ENCODE data around the gene PPP1R9A.

PPP1R9A gene

DNA sequence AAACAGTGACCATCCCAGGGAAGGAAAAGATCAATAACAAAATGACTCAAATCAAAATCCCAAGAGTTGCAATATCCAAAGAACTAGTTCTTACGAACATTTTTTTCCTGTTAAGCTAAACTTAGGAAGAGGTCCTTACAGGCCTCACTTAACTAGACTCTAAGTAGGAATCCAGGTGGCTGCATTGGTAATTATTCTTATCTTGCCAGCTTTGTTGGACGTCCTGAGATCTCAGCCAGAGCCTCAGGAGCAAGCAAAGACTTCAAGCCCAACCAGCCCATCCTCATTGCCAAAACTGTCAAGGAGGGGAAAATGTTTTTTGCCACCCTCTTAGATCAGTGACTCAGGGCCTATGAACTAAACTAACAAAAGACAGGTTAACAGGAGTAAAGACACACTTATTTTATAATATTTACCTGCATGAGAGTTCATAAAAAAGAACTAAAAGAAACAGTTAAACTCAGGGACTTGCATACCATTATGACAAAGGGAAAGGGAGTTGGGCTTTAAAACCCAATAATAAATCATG lies 18.3 kb upstream of the PPP1R9A start:
- TF ChIP-seq Cebpa-rat (IDR thresholded peaks at IDR 0.05) = no peak
- Histone ChIP-seq H3K4me1 (no peaks in the 10 kb centered on the region), H3K4me3 (no peak overlapping the region), H4K20me1 (no peaks in the 10 kb centered on the region), H3K4me2 (no peak overlapping the region), H3K27ac (no peak overlapping the region), H3K36me3 (no peaks in the 10 kb centered on the region), H3K9me3 (no peaks in the 10 kb centered on the region), H3K27me3 (no peaks in the 10 kb centered on the region), H3K9ac (no peak overlapping the region)

DNA sequence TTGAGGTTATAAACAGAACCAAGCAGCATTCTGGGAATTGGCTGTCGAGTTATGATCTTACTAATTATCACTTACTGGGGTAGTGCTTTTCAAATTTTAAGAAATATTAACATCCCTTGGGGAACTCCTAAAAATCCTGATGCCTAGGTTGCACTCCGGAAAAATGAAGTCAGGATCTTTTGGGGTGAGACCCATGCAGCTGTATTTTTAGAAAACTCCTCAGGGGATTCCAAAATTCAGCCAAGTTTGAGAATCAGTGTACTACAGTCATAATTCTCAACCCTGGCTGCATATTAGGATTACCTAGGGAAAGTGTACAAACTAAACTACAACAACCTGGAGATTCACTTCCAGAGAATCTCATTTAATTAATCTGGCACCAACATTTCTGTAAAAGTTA lies 17.2 kb upstream of the PPP1R9A start:
- no peak for TF ChIP-seq Cebpa-rat (IDR thresholded peaks at IDR 0.05)
- Histone ChIP-seq H3K4me1 (no peaks in the 10 kb centered on the region), H4K20me1 (no peaks in the 10 kb centered on the region), H3K9ac (no peak overlapping the region), H3K27me3 (no peaks in the 10 kb centered on the region), H3K27ac (no peak overlapping the region), H3K9me3 (no peaks in the 10 kb centered on the region), H3K4me2 (no peak overlapping the region), H3K4me3 (no peak overlapping the region), H3K36me3 (no peaks in the 10 kb centered on the region)

DNA sequence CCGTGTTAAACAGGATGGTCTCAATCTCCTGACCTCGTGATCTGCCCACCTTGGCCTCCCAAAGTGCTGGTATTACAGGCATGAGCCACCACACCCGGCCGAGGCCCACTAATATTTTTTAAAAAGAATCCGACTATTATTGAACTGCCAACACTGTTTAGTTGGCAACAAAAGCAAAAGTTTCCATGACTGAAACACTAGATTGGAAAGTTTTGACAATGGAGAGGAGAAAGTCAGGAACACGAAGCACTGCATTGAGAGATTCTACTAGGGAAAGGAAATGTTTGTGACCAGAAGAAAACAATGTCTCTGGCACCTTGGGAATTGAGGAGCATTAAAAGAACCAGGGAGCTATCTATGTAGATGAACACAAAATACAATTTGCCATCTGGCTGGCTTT lies 13.7 kb upstream of the PPP1R9A start:
- Histone ChIP-seq H3K4me2 (no peak overlapping the region), H3K4me1 (no peaks in the 10 kb centered on the region), H3K9me3 (no peaks in the 10 kb centered on the region), H3K27me3 (no peaks in the 10 kb centered on the region), H3K9ac (no peak overlapping the region), H3K36me3 (no peaks in the 10 kb centered on the region), H4K20me1 (no peaks in the 10 kb centered on the region), H3K27ac (no peak overlapping the region), H3K4me3 (no peak overlapping the region)
- no peak for TF ChIP-seq Cebpa-rat (IDR thresholded peaks at IDR 0.05)

DNA sequence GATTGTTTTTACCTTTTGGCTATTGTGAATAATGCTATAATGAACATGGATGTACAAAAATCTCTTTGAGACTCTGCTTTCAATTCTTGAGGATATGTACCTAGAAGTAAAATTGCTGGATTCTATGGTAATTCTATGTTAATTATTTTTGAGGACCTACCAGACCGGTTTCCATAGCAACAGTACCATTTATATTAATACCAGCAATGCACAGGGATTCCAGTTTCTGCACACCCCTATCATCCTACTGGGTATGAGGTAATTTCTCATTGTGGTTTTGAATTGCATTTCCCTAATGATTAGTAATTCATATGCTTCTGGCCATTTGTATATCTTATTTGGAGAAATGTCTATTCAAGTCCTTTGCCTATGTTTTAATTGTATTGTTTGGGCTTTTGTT lies 9.9 kb upstream of the PPP1R9A start:
- Histone ChIP-seq H3K4me2 (no peak overlapping the region), H3K36me3 (no peaks in the 10 kb centered on the region), H3K9ac (no peak overlapping the region), H3K27ac (no peak overlapping the region), H3K4me3 (no peak overlapping the region), H4K20me1 (no peaks in the 10 kb centered on the region), H3K9me3 (no peaks in the 10 kb centered on the region), H3K27me3 (no peaks in the 10 kb centered on the region), H3K4me1 (no peaks in the 10 kb centered on the region)
- TF ChIP-seq Cebpa-rat (IDR thresholded peaks at IDR 0.05) = no peak

DNA sequence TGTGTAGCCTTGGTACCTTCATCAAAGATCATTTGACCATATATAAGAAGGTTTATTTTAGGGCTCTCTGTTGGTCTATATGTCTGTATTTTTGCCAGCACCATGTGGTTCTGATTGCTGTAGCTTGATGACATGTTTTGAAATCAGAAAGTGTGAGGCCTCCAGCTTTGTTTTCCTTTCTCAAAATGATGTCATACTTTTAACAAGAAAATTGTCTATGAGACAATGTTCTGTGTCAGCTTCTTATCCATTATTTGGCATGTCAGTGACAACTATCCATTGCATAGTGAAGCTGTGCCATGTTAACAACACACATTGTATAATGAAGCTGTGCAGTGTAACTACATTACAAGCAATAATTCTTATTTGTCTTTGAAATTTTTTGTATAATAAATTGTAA lies 9.1 kb upstream of the PPP1R9A start:
- no peak overlapping the region for H3K4me2 ChIP-seq
- H3K9me3 ChIP-seq = no peaks in the 10 kb centered on the region
- H3K27me3 ChIP-seq = no peaks in the 10 kb centered on the region
- no peaks in the 10 kb centered on the region for H3K36me3 ChIP-seq
- no peak overlapping the region for H3K9ac ChIP-seq
- no peak for TF ChIP-seq Cebpa-rat (IDR thresholded peaks at IDR 0.05)
- no peak overlapping the region for H3K4me3 ChIP-seq
- no peaks in the 10 kb centered on the region for H4K20me1 ChIP-seq
- H3K27ac ChIP-seq = no peak overlapping the region
- no peaks in the 10 kb centered on the region for H3K4me1 ChIP-seq

DNA sequence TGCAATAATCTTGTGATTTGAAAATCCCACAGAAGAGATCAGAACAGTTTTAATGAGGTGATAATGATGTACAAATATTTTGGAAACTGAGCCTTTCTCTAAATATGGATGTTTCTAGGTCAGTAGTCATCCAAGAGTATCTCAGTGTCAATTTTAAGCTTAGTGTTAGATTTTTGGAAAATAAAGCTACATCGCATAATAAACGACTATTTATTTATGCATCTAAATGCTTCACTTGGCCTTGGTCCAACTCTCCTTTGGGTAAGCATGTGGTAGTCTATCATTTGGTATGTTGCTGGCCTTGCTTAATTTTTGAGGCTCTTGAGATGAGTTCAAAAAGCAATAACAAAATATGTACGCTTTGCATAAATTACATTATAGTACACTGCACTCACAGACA lies 5.4 kb upstream of the PPP1R9A start:
- Histone ChIP-seq H3K9ac (no peak overlapping the region), H3K27ac (no peak overlapping the region), H3K4me2 (no peak overlapping the region), H3K36me3 (no peaks in the 10 kb centered on the region), H4K20me1 (no peaks in the 10 kb centered on the region), H3K4me1 (no peaks in the 10 kb centered on the region), H3K9me3 (no peaks in the 10 kb centered on the region), H3K27me3 (no peaks in the 10 kb centered on the region), H3K4me3 (no peak overlapping the region)
- TF ChIP-seq Cebpa-rat (IDR thresholded peaks at IDR 0.05) = no peak

DNA sequence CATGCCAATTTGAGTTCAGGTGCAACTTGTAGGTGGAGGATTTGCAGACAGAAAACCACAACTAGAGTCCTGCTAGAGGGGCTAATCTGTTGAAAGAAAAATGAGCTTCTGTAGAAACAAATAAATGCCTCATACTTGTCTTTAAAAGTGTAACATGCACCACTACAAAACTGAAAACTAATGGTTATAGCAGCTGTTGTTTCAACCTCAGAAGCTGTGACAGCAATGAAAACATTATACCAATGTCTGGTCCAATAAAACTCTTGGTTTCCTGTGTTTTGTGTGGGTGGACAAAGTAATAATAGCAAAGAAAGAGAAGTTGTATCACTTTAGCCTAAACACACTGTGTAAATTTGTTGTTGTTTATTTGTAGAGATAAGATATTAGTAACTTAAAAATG lies 3.4 kb upstream of the PPP1R9A start:
- no peak for TF ChIP-seq Cebpa-rat (IDR thresholded peaks at IDR 0.05)
- H3K9ac ChIP-seq = no peak overlapping the region

DNA sequence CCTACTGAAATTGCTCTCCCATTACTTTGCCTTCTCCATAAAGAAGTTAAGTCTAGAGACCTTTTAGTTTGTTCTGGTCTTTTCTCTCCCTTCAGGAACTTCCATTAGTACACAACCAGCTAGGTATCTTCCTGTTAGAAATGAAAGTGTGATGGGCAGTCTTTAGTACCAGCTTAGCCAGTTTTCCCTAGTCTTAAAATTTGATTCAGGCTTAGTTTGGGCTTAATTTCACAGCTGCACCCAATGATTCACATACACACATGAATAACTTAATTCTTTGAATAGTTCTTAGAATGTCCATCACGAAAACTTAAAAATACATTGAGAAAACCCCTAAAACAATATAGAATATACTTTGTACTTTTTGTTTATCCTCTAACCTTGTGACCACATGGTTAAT lies 2.4 kb upstream of the PPP1R9A start:
- Histone ChIP-seq H4K20me1 (no peaks in the 10 kb centered on the region), H3K4me3 (no peak overlapping the region)

More for the DNA sequence above, 3.4 kb upstream of the PPP1R9A start:
- Histone ChIP-seq H3K27me3 (no peaks in the 10 kb centered on the region), H3K36me3 (no peaks in the 10 kb centered on the region), H3K4me1 (no peaks in the 10 kb centered on the region), H3K4me3 (no peak overlapping the region), H3K4me2 (no peak overlapping the region), H3K9me3 (peaks cover 9% of the 10 kb centered on the region), H3K27ac (no peak overlapping the region), H4K20me1 (no peaks in the 10 kb centered on the region)

DNA sequence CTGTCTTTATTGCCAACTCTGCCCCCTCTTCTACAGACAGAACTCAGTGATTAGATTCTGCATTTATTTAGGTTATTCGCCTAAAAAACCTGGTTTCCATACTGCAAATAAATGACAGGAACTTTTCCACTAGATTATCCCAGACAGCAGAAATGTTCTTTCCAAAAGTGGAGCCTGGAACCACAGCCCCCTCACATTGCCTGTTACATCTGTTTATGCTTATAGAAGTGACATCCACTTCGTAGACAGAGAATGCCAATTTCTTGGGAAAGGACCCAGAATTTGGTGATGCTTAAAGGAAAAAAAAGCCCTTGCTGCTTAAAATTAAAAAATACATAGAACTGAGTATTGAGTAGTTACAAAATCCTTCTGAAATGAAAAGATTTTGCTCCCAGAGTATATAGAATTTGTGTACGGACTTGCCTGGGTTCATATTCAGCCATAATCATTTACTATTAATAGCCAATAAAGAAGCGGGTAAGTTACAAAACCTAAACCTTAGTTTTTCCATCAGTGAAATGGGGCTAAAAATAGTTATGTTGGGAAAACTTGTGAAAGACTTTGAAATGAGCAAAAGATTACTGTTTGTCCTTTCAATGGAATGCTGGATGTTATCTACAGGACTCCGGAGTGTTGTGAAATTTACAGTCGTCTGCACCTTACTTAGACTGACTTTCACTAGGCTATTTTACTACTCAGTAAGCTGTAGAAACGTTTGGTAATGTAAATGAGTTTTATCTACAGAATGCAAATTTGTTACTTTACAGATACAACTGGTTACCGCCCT lies 1.1 kb upstream of the PPP1R9A start:
- no peak overlapping the region for H3K27ac ChIP-seq
- no peak overlapping the region for H3K9ac ChIP-seq
- H3K36me3 ChIP-seq = no peaks in the 10 kb centered on the region
- no peak for TF ChIP-seq Cebpa-rat (IDR thresholded peaks at IDR 0.05)
- H3K27me3 ChIP-seq = no peaks in the 10 kb centered on the region
- H3K9me3 ChIP-seq = peaks cover 9% of the 10 kb centered on the region
- H3K4me1 ChIP-seq = no peaks in the 10 kb centered on the region
- no peak overlapping the region for H3K4me2 ChIP-seq
- no peaks in the 10 kb centered on the region for H4K20me1 ChIP-seq
- no peak overlapping the region for H3K4me3 ChIP-seq

More for the DNA sequence above, 2.4 kb upstream of the PPP1R9A start:
- H3K36me3 ChIP-seq = no peaks in the 10 kb centered on the region
- H3K9ac ChIP-seq = no peak overlapping the region
- H3K9me3 ChIP-seq = peaks cover 9% of the 10 kb centered on the region
- H3K4me1 ChIP-seq = no peaks in the 10 kb centered on the region
- H3K27me3 ChIP-seq = no peaks in the 10 kb centered on the region
- no peak overlapping the region for H3K4me2 ChIP-seq
- TF ChIP-seq Cebpa-rat (IDR thresholded peaks at IDR 0.05) = no peak
- H3K27ac ChIP-seq = no peak overlapping the region

DNA sequence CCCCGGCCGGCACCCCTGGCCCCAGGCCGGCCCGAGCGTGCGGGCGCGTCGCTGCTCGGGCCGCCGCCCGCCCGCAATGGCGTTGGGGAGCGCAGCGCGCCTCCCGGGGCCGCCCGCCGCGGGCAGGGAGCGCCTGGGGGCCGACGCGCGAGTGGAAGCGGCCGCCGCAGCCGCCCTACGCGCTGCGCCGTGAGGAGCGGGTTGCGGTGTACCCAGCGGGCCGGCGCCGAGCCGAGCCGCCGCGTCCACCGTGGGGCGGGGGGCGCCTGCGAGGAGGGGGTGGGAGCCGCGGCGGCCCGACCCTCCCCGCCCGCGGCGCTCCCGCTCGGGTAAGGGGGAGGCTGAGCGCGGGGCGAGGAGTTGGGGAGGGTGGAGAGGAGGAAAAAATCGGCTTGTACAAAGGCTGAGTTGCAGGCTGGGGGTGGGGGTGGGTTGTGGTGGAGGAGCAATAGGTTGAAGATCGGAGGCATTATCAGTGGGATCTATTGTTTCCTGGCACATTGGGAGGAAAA lies 473 bp downstream of the PPP1R9A start:
- Histone ChIP-seq H3K4me2 (no peak overlapping the region), H3K27ac (no peak overlapping the region), H4K20me1 (no peaks in the 10 kb centered on the region), H3K4me3 (no peak overlapping the region), H3K4me1 (no peaks in the 10 kb centered on the region), H3K9ac (no peak overlapping the region), H3K27me3 (no peaks in the 10 kb centered on the region), H3K36me3 (no peaks in the 10 kb centered on the region), H3K9me3 (peaks cover 9% of the 10 kb centered on the region)
- TF ChIP-seq Cebpa-rat (IDR thresholded peaks at IDR 0.05) = no peak

Measured in BLaER1 (cell line).